Mesothelial cell of epicardium (in vitro differentiated cells): ENCODE measurements around the gene GALNT13. TPM values are rescaled to one million over a fixed set of nuclear protein-coding genes. Genes with fewer than 3 reads are reported as not detected.

Source experiments
- DNase-seq, 2 experiments: peaks; one replicate each; pipeline ENCODE4 v3.0.0; 2021; ENCODE audit warnings: low spot score in 2 of 2; ENCODE audit not compliant: unreplicated experiment in 2 of 2
- H3K27ac Mint-ChIP-seq: 2 replicates; pipeline ENCODE4 v1.8.0; 2021; ENCODE audit warnings: mixed read lengths
- H3K27me3 Mint-ChIP-seq: 2 replicates; pipeline ENCODE4 v1.8.0; 2021; ENCODE audit warnings: low read depth, mixed read lengths
- H3K36me3 Mint-ChIP-seq: 2 replicates; pipeline ENCODE4 v1.8.0; 2021; ENCODE audit warnings: mixed read lengths
- H3K4me1 Mint-ChIP-seq: 2 replicates; pipeline ENCODE4 v1.8.0; 2021; ENCODE audit warnings: mixed read lengths
- H3K4me3 Mint-ChIP-seq: 2 replicates; pipeline ENCODE4 v1.8.0; 2021; ENCODE audit warnings: mild to moderate bottlenecking, moderate library complexity, mixed read lengths
- H3K9me3 Mint-ChIP-seq: 2 replicates; pipeline ENCODE4 v1.8.0; 2021; ENCODE audit warnings: mixed read lengths
- CTCF ChIP-seq: fragments of 200-600 bp; sonication (generic); IDR thresholded peaks from one replicate; pipeline ENCODE4 v1.5.0; 2021; ENCODE audit warnings: antibody characterized with exemption; ENCODE audit not compliant: unreplicated experiment
- total RNA-seq: library from RNA; stranded (reverse); gene quantifications from 3 replicates; pipeline ENCODE4 v1.2.1, GENCODE V29; 2021

GALNT13 gene
- total RNA-seq, 1 donor from 2014 or later, result 15.8 TPM

GRCh38 chr2:153864022-153864421, 7.7 kb upstream of the GALNT13 start:
- peaks cover 5% of the 10 kb centered on the region for H3K9me3 Mint-ChIP-seq
- H3K36me3 Mint-ChIP-seq, result peaks cover 1% of the 10 kb centered on the region
- no peak overlapping the region for H3K4me3 Mint-ChIP-seq
- DNase-seq, result no peak
- no peak for TF ChIP-seq CTCF
- H3K4me1 Mint-ChIP-seq, result no peaks in the 10 kb centered on the region
- H3K27ac Mint-ChIP-seq, result no peak overlapping the region
- peaks cover 3% of the 10 kb centered on the region for H3K27me3 Mint-ChIP-seq

GRCh38 chr2:153866595-153866994, 5.1 kb upstream of the GALNT13 start:
- Mint-ChIP-seq H3K9me3 (peaks cover 5% of the 10 kb centered on the region), H3K27ac (no peak overlapping the region), H3K27me3 (peaks cover 11% of the 10 kb centered on the region), H3K4me3 (no peak overlapping the region), H3K4me1 (peaks cover 3% of the 10 kb centered on the region), H3K36me3 (peaks cover 1% of the 10 kb centered on the region)
- no peak for TF ChIP-seq CTCF
- DNase-seq, result no peak

GRCh38 chr2:153870308-153870707, 1.4 kb upstream of the GALNT13 start:
- no peak for TF ChIP-seq CTCF
- Mint-ChIP-seq H3K36me3 (no peaks in the 10 kb centered on the region), H3K27ac (no peak overlapping the region), H3K9me3 (no peaks in the 10 kb centered on the region), H3K4me1 (peaks cover 19% of the 10 kb centered on the region), H3K27me3 (peaks cover 35% of the 10 kb centered on the region), H3K4me3 (no peak overlapping the region)
- DNase-seq, result no peak

GRCh38 chr2:153872311-153873051, 759 bp downstream of the GALNT13 start:
- peak overlapping the region; percentile 78 for H3K4me3 Mint-ChIP-seq
- DNase-seq, result peak in 1 of 2 experiments; percentile 22
- peaks cover 45% of the 10 kb centered on the region for H3K27me3 Mint-ChIP-seq
- TF ChIP-seq CTCF, result no peak
- H3K36me3 Mint-ChIP-seq, result no peaks in the 10 kb centered on the region
- H3K27ac Mint-ChIP-seq, result peak overlapping the region; percentile 24
- H3K4me1 Mint-ChIP-seq, result peaks cover 19% of the 10 kb centered on the region
- no peaks in the 10 kb centered on the region for H3K9me3 Mint-ChIP-seq

GRCh38 chr2:153873052-153874048, 1.6 kb downstream of the GALNT13 start:
- peak overlapping the region; percentile 78 for H3K4me3 Mint-ChIP-seq
- H3K27me3 Mint-ChIP-seq, result peaks cover 44% of the 10 kb centered on the region
- no peak for TF ChIP-seq CTCF
- peak; percentile 21 to 58 for DNase-seq
- H3K9me3 Mint-ChIP-seq, result no peaks in the 10 kb centered on the region
- peaks cover 19% of the 10 kb centered on the region for H3K4me1 Mint-ChIP-seq
- peak overlapping the region; percentile 24 for H3K27ac Mint-ChIP-seq
- H3K36me3 Mint-ChIP-seq, result no peaks in the 10 kb centered on the region
